Urinary bladder (tissue), 4 donors: ENCODE results near the gene NPBWR2. TPM values are rescaled to one million over a fixed set of nuclear protein-coding genes. Genes with fewer than 3 reads are reported as not detected.

ENCODE experiments used
- DNase-seq: peaks from one replicate; pipeline ENCODE4 v3.0.0-alpha.2; 2015; ENCODE audit errors: extremely low spot score
- H3K27ac ChIP-seq: one replicate; pipeline ENCODE4 v1.5.1; 2013; ENCODE audit warnings: low read depth, mild to moderate bottlenecking, moderate library complexity
- H3K36me3 ChIP-seq: one replicate; pipeline ENCODE4 v1.6.1; 2013; ENCODE audit warnings: mild to moderate bottlenecking, moderate library complexity; ENCODE audit not compliant: insufficient read depth
- H3K4me1 ChIP-seq: one replicate; pipeline ENCODE4 v1.6.1; 2013; ENCODE audit warnings: mild to moderate bottlenecking, moderate library complexity; ENCODE audit not compliant: insufficient read depth
- H3K4me3 ChIP-seq: one replicate; pipeline ENCODE4 v1.5.1; 2013; ENCODE audit warnings: low read depth, low read length
- WGBS: extraction: QIAGEN DNeasy Blood & Tissue Kit; methylation state at CpG from one replicate; pipeline ENCODE4 v1.1.7; 2013; 5-methylcytosine and 5-hydroxymethylcytosine counted together
- polyA plus RNA-seq: library from polyadenylated mRNA; stranded (reverse); fragments of 200-250 nt; gene quantifications from one replicate; pipeline ENCODE4 v1.2.3, GENCODE V29; 2013
- small RNA-seq: library from RNA; depleted of rRNA; stranded (forward); fragments of <200 nt; gene quantifications from one replicate; pipeline ENCODE3, GENCODE V24; 2014
- total RNA-seq: library from RNA; depleted of rRNA; stranded (reverse); fragments of >200 nt; gene quantifications from one replicate; pipeline ENCODE4 v1.2.3, GENCODE V29; 2014
- donor health status: healthy with polysubstance abuse.
- donor health status: healthy.

The NPBWR2 gene
- total and polyA plus RNA-seq, 2 donors, result not detected

DNA sequence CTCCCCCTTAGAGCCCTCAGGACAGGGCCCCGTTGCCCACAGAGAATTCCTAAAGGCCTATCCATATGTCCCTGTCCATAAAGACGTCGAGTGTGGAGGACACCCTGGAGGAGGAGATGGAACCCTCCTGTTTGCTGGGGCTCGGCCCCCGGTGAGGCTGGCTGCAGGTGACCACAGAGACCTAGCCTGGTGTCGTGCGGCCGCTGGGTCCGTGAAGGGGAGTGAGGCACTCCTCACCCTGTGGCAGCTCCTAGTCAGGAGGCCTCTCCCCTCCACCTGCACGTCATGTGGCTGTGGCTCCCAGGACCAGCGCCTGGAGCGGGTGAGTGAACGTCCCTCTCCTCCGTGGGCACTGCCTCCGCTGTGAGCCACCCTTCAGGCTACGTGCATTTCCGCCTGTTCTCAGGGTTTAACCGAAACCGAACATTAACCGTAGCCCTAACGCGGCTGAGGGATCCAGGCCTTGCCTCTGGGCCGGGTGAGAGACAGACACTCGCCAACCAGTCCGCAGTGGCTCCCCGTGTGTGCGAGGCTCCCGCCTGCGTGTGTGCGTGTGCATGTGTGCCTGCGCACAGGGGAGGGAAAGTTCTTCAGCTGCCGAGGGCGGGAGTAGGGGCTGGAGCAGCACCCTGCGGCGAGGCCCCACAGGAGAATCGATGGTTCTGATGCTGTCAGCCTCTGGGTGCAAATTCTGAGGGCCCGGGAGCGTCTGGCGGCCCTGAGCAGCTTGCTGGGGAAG lies 50.3 kb downstream of the NPBWR2 start:
- Histone ChIP-seq H3K36me3 (no peaks in the 10 kb centered on the region), H3K4me1 (no peaks in the 10 kb centered on the region), H3K4me3 (no peak overlapping the region), H3K27ac (no peak overlapping the region)
- 62% methylated on average over 39 of the region's 39 CpGs for WGBS
- no peak for DNase-seq

GRCh38 chr20:64056639-64056888 lies 50.8 kb downstream of the NPBWR2 start:
- WGBS, result 58% methylated on average over 7 of the region's 7 CpGs
- DNase-seq, result no peak
- Histone ChIP-seq H3K36me3 (no peaks in the 10 kb centered on the region), H3K4me3 (no peak overlapping the region), H3K27ac (no peak overlapping the region), H3K4me1 (no peaks in the 10 kb centered on the region)

DNA sequence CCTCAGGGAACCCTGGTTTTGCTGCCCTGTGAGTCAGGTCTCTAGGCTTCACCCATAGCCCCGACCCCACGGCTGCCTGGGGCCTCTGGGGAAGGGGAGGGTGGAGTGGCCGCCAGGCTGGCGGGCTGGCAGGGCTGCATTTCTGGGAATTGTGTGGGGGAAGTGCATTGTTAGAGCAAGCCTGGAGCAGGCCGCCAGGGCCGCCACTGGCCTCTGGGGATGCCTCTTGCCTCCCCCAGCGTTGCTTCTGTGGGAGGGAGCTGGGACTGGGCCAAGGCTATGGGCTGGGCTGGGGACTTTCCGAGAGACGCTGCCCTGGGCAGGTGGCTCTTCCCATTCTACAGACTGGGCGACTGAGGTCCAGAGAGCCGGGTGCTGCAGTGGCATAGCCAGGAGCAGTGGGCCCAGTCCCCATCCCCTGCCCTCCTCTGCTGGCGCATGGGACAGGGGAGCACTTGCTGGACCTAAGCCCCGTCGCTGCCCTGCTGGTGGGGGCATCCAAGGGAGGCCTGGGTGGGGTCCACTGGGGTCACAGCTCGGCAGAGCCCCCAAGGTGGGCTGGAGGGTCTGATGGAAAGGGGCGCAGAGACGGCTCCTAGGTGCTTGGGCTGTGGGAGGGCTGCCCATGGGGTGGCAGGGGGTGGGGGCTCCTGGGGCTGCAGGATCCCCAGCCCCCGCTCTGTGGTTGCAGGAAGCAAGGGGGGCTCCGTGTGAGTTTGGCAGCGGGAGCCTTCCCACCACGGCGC lies 51.3 kb downstream of the NPBWR2 start:
- H3K4me3 ChIP-seq, result no peak overlapping the region
- 55% methylated on average over 22 of the region's 22 CpGs for WGBS

DNA sequence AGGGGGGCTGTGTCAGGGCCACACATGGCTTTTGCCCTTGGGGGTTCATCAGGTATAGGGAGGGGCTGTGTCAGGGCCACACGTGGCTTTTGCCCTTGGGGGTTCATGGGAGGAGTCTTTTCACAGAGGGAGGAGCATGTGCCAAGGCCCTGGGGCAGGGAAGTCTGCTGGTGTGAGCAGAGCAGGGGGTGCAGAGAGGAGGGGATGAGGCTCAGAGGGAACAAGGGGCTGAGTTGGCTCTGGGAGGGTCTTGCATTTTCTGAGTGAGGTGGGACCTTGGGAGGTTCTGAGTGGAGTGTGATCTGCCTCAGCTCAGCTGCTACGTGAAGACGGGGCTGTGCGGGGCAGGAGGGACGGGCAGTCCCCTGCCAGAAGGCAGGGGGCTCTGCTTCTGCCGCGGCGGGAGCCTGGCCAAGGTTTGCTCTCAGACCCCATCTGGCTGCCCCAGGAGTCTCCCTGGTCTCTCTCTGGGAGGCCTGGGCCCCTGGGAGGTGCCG lies 51.9 kb downstream of the NPBWR2 start:
- DNase-seq, result no peak
- Histone ChIP-seq H3K4me3 (no peak overlapping the region), H3K36me3 (no peaks in the 10 kb centered on the region), H3K27ac (no peak overlapping the region), H3K4me1 (no peaks in the 10 kb centered on the region)
- WGBS, result 72% methylated on average over 9 of the region's 9 CpGs

More for the DNA sequence above, 51.3 kb downstream of the NPBWR2 start:
- no peak for DNase-seq
- no peak overlapping the region for H3K27ac ChIP-seq
- no peaks in the 10 kb centered on the region for H3K36me3 ChIP-seq
- H3K4me1 ChIP-seq, result no peaks in the 10 kb centered on the region

DNA sequence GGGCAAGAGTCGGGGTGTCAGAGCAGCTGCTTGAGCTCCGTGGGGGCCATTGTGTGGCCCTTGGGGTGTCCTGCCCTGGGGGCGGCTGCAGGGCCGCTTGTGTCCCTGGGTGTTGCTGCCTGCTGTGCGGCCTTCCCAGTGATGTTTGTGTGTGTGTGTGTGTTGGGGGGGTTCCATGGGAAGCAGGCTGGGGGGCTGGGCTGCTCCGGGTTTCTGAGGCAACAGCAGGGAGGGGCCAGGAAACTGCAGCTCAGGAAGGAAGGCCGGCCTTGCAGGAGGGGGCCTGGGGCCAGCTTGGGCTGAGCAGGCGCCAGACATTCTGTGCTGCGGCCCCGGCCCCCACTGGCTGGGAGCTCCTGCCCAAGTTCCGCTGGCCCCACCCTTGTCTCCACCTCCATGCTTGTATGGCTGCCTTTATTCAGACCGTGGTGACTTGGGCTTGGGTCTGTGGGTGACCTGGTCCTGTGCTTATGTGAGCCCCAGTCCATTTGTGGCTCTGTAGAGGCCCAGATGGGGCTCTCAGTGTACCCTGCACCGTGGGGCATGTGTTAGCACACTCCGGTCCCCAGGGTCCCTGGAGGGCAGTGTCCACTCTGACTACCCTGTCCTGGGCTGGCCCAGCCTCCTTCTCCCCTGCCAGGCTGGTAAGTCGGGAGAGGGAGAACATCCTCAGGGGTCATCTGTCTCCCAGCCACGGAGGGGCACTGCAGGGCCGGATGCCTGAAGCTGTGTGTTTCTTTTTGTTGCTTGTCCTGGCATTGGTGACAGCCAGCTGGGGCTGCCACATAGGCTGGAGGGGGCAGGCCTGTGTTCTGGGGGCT lies 53.3 kb downstream of the NPBWR2 start:
- DNase-seq, result peak; percentile 37
- H3K4me3 ChIP-seq, result no peak overlapping the region
- no peak overlapping the region for H3K27ac ChIP-seq
- no peaks in the 10 kb centered on the region for H3K36me3 ChIP-seq
- no peaks in the 10 kb centered on the region for H3K4me1 ChIP-seq
- whole genome bisulfite sequencing, result 29% methylated on average over 17 of the region's 17 CpGs

Small RNA genes lying within 50 kb of the gene (small RNA-seq; reads per million reads assigned to genes)
- gene AL355803.1 (not detected), gene MIR6813 (not detected)

Other genes starting within 250 kb of the NPBWR2 start
- gene ABHD16B, start 246.1 kb downstream of the NPBWR2 start, total RNA-seq, result not detected
- 0.68 TPM for gene ABHD16B, start 246.1 kb downstream of the NPBWR2 start, polyA plus RNA-seq
- gene TPD52L2, start 242.3 kb downstream of the NPBWR2 start, total RNA-seq, result 53.7 TPM
- gene TPD52L2, start 242.3 kb downstream of the NPBWR2 start, polyA plus RNA-seq, result 132 TPM
- 18.7 TPM for gene DNAJC5, start 212.4 kb downstream of the NPBWR2 start, total RNA-seq
- gene DNAJC5, start 212.4 kb downstream of the NPBWR2 start, polyA plus RNA-seq, result 31.8 TPM
- gene UCKL1, start 151.1 kb downstream of the NPBWR2 start, total RNA-seq, result 20.1 TPM
- gene UCKL1, start 151.1 kb downstream of the NPBWR2 start, polyA plus RNA-seq, result 41.2 TPM
- 8.7 TPM for gene ZNF512B, start 137.6 kb downstream of the NPBWR2 start, total RNA-seq
- 13.8 TPM for gene ZNF512B, start 137.6 kb downstream of the NPBWR2 start, polyA plus RNA-seq
- gene SAMD10, start 127.9 kb downstream of the NPBWR2 start, total RNA-seq, result 1.8 TPM
- gene SAMD10, start 127.9 kb downstream of the NPBWR2 start, polyA plus RNA-seq, result 3.8 TPM
- gene PRPF6, start 126.4 kb downstream of the NPBWR2 start, total RNA-seq, result 44.1 TPM
- 71.8 TPM for gene PRPF6, start 126.4 kb downstream of the NPBWR2 start, polyA plus RNA-seq
- gene C20orf204, start 71.4 kb downstream of the NPBWR2 start, total RNA-seq, result 0.95 TPM
- 0.71 TPM for gene C20orf204, start 71.4 kb downstream of the NPBWR2 start, polyA plus RNA-seq
- gene SOX18, start 57.9 kb downstream of the NPBWR2 start, total RNA-seq, result 4.5 TPM
- 66.0 TPM for gene SOX18, start 57.9 kb downstream of the NPBWR2 start, polyA plus RNA-seq
- 18.2 TPM for gene TCEA2, start 44.4 kb downstream of the NPBWR2 start, total RNA-seq
- gene TCEA2, start 44.4 kb downstream of the NPBWR2 start, polyA plus RNA-seq, result 69.0 TPM
- 7.8 TPM for gene RGS19, start 28.0 kb downstream of the NPBWR2 start, total RNA-seq
- 11.6 TPM for gene RGS19, start 28.0 kb downstream of the NPBWR2 start, polyA plus RNA-seq
- gene OPRL1, start 27.5 kb downstream of the NPBWR2 start, total RNA-seq, result 1.1 TPM
- gene OPRL1, start 27.5 kb downstream of the NPBWR2 start, polyA plus RNA-seq, result 0.67 TPM
- gene LKAAEAR1, start 23.2 kb downstream of the NPBWR2 start, total RNA-seq, result not detected
- 0.48 TPM for gene LKAAEAR1, start 23.2 kb downstream of the NPBWR2 start, polyA plus RNA-seq
- gene MYT1, start 56.9 kb upstream of the NPBWR2 start, total RNA-seq, result 0.48 TPM
- 0.13 TPM for gene MYT1, start 56.9 kb upstream of the NPBWR2 start, polyA plus RNA-seq
- 93.9 TPM for gene PCMTD2, start 148.2 kb upstream of the NPBWR2 start, total RNA-seq
- 39.1 TPM for gene PCMTD2, start 148.2 kb upstream of the NPBWR2 start, polyA plus RNA-seq